GM19043 (cell line): ENCODE data around the gene NLGN2.

Experiments used
- ATAC-seq: cut with Tn5 transposase; IDR thresholded peaks from one replicate; pipeline ENCODE4 v1.9.1; 2021; ENCODE audit warnings: low read depth; ENCODE audit not compliant: unreplicated experiment

The NLGN2 gene

GRCh38 chr17:7435676-7436555 lies 28.3 kb downstream of the NLGN2 start:
- peak; percentile 9 for ATAC-seq

- no peak for ATAC-seq
These were observed 29.1 kb downstream of the NLGN2 start for GRCh38 chr17:7436556-7437368.

GRCh38 chr17:7437369-7437863 lies 29.8 kb downstream of the NLGN2 start:
- no peak for ATAC-seq

GRCh38 chr17:7437950-7438614 lies 30.4 kb downstream of the NLGN2 start:
- ATAC-seq, result no peak

- ATAC-seq, result no peak
These were observed 31.2 kb downstream of the NLGN2 start for GRCh38 chr17:7438656-7439460.

- no peak for ATAC-seq
These were observed 31.9 kb downstream of the NLGN2 start, which contains the start of gene FGF11 for GRCh38 chr17:7439462-7440112. Gene FGF11 (plus strand): TSS chr17:7439512. CDS start chr17:7439621, 109 bp downstream.

- ATAC-seq, result no peak
These were observed 32.6 kb downstream of the NLGN2 start for GRCh38 chr17:7440113-7440833.

- no peak for ATAC-seq
These were observed 33.2 kb downstream of the NLGN2 start for GRCh38 chr17:7440834-7441195.

- no peak for ATAC-seq
These were observed 33.6 kb downstream of the NLGN2 start for GRCh38 chr17:7441266-7441665.

- no peak for ATAC-seq
These were observed 34.5 kb downstream of the NLGN2 start for GRCh38 chr17:7442142-7442541.

GRCh38 chr17:7443499-7444485 lies 36.1 kb downstream of the NLGN2 start:
- no peak for ATAC-seq

- ATAC-seq, result no peak
These were observed 37.3 kb downstream of the NLGN2 start, which contains the start of gene CHRNB1 for GRCh38 chr17:7444682-7445618. Gene CHRNB1 (plus strand): TSS chr17:7445061. CDS start chr17:7445128, 67 bp downstream.

GRCh38 chr17:7445619-7445968 lies 37.9 kb downstream of the NLGN2 start:
- no peak for ATAC-seq

GRCh38 chr17:7448461-7448860 lies 40.8 kb downstream of the NLGN2 start:
- ATAC-seq, result no peak

- no peak for ATAC-seq
These were observed 52.4 kb downstream of the NLGN2 start for GRCh38 chr17:7459961-7460545.
